Measurements from ENCODE around the gene GOSR2.

Gene GOSR2

GRCh38 chr17:46922804-46923635, at the start of gene GOSR2:
Gene GOSR2 (plus strand): TSS chr17:46923160. CDS start chr17:46923193, 33 bp downstream.
- peak; percentile 93 for DNase-seq (ENCODE audit: low spot score)

- no peak for DNase-seq (ENCODE audit: low spot score)
These were observed 48.9 kb upstream of the GOSR2 start for GRCh38 chr17:46873941-46874645.

GRCh38 chr17:46874906-46875305, 48.1 kb upstream of the GOSR2 start:
- no peak for DNase-seq (ENCODE audit: low spot score)

GRCh38 chr17:46875849-46876352, 47.1 kb upstream of the GOSR2 start:
- no peak for DNase-seq (ENCODE audit: low spot score)

GRCh38 chr17:46876353-46876887, 46.5 kb upstream of the GOSR2 start:
- DNase-seq (ENCODE audit: low spot score): no peak

- DNase-seq (ENCODE audit: low spot score): no peak
These were observed 46.0 kb upstream of the GOSR2 start for GRCh38 chr17:46876926-46877325.

- DNase-seq (ENCODE audit: low spot score): no peak
These were observed 45.5 kb upstream of the GOSR2 start for GRCh38 chr17:46877466-46877865.

GRCh38 chr17:46878055-46878454, 44.9 kb upstream of the GOSR2 start:
- DNase-seq (ENCODE audit: low spot score): peak; percentile 58

GRCh38 chr17:46879101-46879500, 43.9 kb upstream of the GOSR2 start:
- no peak for DNase-seq (ENCODE audit: low spot score)

- DNase-seq (ENCODE audit: low spot score): no peak
These were observed 41.9 kb upstream of the GOSR2 start for GRCh38 chr17:46881015-46881414.

- no peak for DNase-seq (ENCODE audit: low spot score)
These were observed 40.3 kb upstream of the GOSR2 start for GRCh38 chr17:46882666-46883065.

GRCh38 chr17:46883871-46884520, 39.0 kb upstream of the GOSR2 start:
- DNase-seq (ENCODE audit: low spot score): no peak

- DNase-seq (ENCODE audit: low spot score): no peak
These were observed 38.4 kb upstream of the GOSR2 start for GRCh38 chr17:46884552-46884951.

- DNase-seq (ENCODE audit: low spot score): no peak
These were observed 37.3 kb upstream of the GOSR2 start for GRCh38 chr17:46885415-46886309.

- DNase-seq (ENCODE audit: low spot score): no peak
These were observed 36.7 kb upstream of the GOSR2 start for GRCh38 chr17:46886310-46886663.

- DNase-seq (ENCODE audit: low spot score): no peak
These were observed 35.2 kb upstream of the GOSR2 start for GRCh38 chr17:46887717-46888116.

- no peak for DNase-seq (ENCODE audit: low spot score)
These were observed 34.2 kb upstream of the GOSR2 start for GRCh38 chr17:46888727-46889126.

GRCh38 chr17:46889519-46889918, 33.4 kb upstream of the GOSR2 start:
- DNase-seq (ENCODE audit: low spot score): no peak

- no peak for DNase-seq (ENCODE audit: low spot score)
These were observed 32.9 kb upstream of the GOSR2 start for GRCh38 chr17:46889992-46890564.

- DNase-seq (ENCODE audit: low spot score): no peak
These were observed 32.3 kb upstream of the GOSR2 start for GRCh38 chr17:46890638-46891037.

- DNase-seq (ENCODE audit: low spot score): no peak
These were observed 30.7 kb upstream of the GOSR2 start for GRCh38 chr17:46892192-46892703.

All from Ammon's horn (tissue), 1 donor.